ENCODE results near the gene PCGF1. TPM values are rescaled to one million over a fixed set of nuclear protein-coding genes. Genes with fewer than 3 reads are reported as not detected.
A peak's percentile ranks its signal among the peaks of the same experiment; 100 is the strongest.

PCGF1 gene
- total and polyA plus RNA-seq, 9 of the 15 experiments (the other 6 are each of a cell fraction or from before 2014, with no cell fraction given): 20.3 to 45.7 (median 29.3) TPM

DNA sequence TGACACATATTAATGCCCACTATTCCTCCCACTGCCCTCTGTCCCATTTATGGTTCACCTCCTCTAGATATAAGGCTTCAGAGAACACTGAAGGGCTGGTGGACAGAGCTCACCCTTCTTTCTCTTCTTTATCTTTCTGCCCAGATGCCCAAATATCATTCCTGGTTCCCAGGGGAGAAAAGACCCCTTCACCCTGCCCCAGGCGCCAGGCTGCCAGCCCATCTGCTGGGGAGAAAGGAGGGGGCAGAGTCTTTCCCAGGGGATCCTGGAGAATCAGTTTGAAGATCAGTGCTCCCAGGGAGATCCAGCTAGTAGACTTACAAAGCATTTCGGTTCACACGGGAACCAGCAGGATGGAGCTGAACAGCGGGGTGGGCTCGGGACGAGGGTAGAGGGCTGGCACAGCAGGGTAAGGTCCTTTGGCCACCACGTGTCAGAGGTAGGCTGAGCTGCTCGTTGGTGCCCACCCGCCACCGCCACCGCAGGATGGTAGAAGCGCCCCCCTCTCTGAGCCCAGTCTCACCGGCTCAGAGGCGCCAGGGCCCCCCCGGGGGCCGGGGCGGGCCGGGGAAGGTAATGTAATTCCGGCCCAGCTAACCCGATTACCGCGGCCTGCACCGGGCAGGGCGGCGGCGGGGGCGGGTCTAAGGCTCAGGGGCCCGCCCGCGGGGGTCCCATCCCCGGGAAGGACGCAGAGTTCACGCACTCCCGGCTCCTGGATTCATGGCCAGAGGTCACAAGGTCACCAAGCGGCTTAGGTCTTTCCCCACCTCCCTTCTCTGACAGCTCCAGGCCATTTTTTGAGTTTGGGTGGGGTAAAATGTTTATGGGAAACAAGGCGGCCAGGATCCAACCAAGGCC lies 5.5 kb upstream of the PCGF1 start:
- Histone ChIP-seq H3K36me3 (ENCODE audit: control insufficient read depth, insufficient read depth, low read length) (no peaks in the 10 kb centered on the region), H3K9me3 (replicated peaks; ENCODE audit: control insufficient read depth, insufficient read depth, low read depth, low read length) (no peaks in the 10 kb centered on the region), H3K27ac (ENCODE audit: extremely low read depth, low read depth, low read length) (no peak overlapping the region), H3K27me3 (ENCODE audit: control insufficient read depth in 2 of 2, insufficient read depth in 2 of 2, low read length in 2 of 2) (no peaks in the 10 kb centered on the region), H3K79me2 (ENCODE audit: control insufficient read depth, insufficient read depth, low read length) (no peaks in the 10 kb centered on the region), H2AFZ (ENCODE audit: low read depth, low read length) (no peak overlapping the region), H3K4me2 (ENCODE audit: insufficient read depth, low read length) (no peak overlapping the region), H4K20me1 (replicated peaks; ENCODE audit: control insufficient read depth, insufficient read depth, low read length) (no peaks in the 10 kb centered on the region), H3K9ac (ENCODE audit: insufficient read depth in 1 of 2, low read depth in 2 of 2, low read length in 2 of 2) (0 out of 4 replicates have a peak overlapping the region, but pooled peaks of 1 of the 2 experiments have one; percentile 15), H3K9me1 (ENCODE audit: control insufficient read depth, insufficient read depth, low read length) (no peaks in the 10 kb centered on the region), H3K4me1 (replicated peaks in 1 of 2; ENCODE audit: control insufficient read depth in 2 of 2, insufficient read depth in 2 of 2, low read length in 2 of 2) (peaks cover 17 to 32% of the 10 kb centered on the region in 2 experiments; a peak in 4 of 5 replicates), H3K4me3 (no peak overlapping the region)
- in situ Hi-C loops (cut with MboI) (no loop called here), intact Hi-C loops (cut with micrococcal nuclease) (no loop called here)
- no peak for ATAC-seq
- no TSS peak for BruUV-seq (replicated peaks)
- POLR2A ChIA-PET: interaction anchor here (0.6 to 0.9 kb wide), 2 partner anchors 17 to 105 kb away, joined by 3 to 5 read pairs; partner anchors contain the start of genes AUP1 and HTRA2
- DNase-seq (ENCODE audit: extremely low read depth in 1 of 4, low spot score in 3 of 4): no peak
- CTCF ChIA-PET (ENCODE audit: low intra/inter-chr PET ratio): no interaction called here
- no peak for FAIRE-seq
- TF ChIP-seq, protein P1, sequence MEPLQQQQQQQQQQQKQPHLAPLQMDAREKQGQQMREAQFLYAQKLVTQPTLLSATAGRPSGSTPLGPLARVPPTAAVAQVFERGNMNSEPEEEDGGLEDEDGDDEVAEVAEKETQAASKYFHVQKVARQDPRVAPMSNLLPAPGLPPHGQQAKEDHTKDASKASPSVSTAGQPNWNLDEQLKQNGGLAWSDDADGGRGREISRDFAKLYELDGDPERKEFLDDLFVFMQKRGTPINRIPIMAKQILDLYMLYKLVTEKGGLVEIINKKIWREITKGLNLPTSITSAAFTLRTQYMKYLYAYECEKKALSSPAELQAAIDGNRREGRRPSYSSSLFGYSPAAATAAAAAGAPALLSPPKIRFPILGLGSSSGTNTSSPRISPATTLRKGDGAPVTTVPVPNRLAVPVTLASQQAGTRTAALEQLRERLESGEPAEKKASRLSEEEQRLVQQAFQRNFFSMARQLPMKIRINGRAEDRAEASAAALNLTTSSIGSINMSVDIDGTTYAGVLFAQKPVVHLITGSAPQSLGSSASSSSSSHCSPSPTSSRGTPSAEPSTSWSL (CRISPR knock-in tag; IDR thresholded peaks at IDR 0.05; ENCODE audit: borderline replicate concordance): no peak
- TF ChIP-seq FUS (optimal IDR thresholded peaks at IDR 0.05; ENCODE audit: low read depth, low read length): no peak
- no peak for TF ChIP-seq FOXM1 (IDR thresholded peaks at IDR 0.05; ENCODE audit: low read depth)
- TF ChIP-seq FOXM1 (CRISPR knock-in tag; IDR thresholded peaks at IDR 0.05; ENCODE audit: low read depth): no peak
- TF ChIP-seq, protein P2, sequence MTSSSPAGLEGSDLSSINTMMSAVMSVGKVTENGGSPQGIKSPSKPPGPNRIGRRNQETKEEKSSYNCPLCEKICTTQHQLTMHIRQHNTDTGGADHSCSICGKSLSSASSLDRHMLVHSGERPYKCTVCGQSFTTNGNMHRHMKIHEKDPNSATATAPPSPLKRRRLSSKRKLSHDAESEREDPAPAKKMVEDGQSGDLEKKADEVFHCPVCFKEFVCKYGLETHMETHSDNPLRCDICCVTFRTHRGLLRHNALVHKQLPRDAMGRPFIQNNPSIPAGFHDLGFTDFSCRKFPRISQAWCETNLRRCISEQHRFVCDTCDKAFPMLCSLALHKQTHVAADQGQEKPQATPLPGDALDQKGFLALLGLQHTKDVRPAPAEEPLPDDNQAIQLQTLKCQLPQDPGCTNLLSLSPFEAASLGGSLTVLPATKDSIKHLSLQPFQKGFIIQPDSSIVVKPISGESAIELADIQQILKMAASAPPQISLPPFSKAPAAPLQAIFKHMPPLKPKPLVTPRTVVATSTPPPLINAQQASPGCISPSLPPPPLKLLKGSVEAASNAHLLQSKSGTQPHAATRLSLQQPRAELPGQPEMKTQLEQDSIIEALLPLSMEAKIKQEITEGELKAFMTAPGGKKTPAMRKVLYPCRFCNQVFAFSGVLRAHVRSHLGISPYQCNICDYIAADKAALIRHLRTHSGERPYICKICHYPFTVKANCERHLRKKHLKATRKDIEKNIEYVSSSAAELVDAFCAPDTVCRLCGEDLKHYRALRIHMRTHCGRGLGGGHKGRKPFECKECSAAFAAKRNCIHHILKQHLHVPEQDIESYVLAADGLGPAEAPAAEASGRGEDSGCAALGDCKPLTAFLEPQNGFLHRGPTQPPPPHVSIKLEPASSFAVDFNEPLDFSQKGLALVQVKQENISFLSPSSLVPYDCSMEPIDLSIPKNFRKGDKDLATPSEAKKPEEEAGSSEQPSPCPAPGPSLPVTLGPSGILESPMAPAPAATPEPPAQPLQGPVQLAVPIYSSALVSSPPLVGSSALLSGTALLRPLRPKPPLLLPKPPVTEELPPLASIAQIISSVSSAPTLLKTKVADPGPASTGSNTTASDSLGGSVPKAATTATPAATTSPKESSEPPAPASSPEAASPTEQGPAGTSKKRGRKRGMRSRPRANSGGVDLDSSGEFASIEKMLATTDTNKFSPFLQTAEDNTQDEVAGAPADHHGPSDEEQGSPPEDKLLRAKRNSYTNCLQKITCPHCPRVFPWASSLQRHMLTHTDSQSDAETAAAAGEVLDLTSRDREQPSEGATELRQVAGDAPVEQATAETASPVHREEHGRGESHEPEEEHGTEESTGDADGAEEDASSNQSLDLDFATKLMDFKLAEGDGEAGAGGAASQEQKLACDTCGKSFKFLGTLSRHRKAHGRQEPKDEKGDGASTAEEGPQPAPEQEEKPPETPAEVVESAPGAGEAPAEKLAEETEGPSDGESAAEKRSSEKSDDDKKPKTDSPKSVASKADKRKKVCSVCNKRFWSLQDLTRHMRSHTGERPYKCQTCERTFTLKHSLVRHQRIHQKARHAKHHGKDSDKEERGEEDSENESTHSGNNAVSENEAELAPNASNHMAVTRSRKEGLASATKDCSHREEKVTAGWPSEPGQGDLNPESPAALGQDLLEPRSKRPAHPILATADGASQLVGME (CRISPR knock-in tag; IDR thresholded peaks at IDR 0.05): no peak
- no peak for TF ChIP-seq RBM15 (IDR thresholded peaks at IDR 0.05; ENCODE audit: insufficient read depth, low read length)
- no peak for TF ChIP-seq ZNF347 (CRISPR knock-in tag; IDR thresholded peaks at IDR 0.05; ENCODE audit: low read depth)
- TF ChIP-seq, protein P3, sequence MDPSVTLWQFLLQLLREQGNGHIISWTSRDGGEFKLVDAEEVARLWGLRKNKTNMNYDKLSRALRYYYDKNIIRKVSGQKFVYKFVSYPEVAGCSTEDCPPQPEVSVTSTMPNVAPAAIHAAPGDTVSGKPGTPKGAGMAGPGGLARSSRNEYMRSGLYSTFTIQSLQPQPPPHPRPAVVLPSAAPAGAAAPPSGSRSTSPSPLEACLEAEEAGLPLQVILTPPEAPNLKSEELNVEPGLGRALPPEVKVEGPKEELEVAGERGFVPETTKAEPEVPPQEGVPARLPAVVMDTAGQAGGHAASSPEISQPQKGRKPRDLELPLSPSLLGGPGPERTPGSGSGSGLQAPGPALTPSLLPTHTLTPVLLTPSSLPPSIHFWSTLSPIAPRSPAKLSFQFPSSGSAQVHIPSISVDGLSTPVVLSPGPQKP (CRISPR knock-in tag; IDR thresholded peaks at IDR 0.05): no peak
- TF ChIP-seq ILF3 (IDR thresholded peaks at IDR 0.05; ENCODE audit: borderline replicate concordance): no peak
- no peak for TF ChIP-seq TEAD2 (tag; IDR thresholded peaks at IDR 0.05)
- TF ChIP-seq ZNF165 (CRISPR knock-in tag; IDR thresholded peaks at IDR 0.05; ENCODE audit: borderline replicate concordance): no peak
- 59% methylated on average over 17 of the region's 36 CpGs for WGBS (ENCODE audit: insufficient coverage, low coverage, missing lambda C conversion rate)

All from K562 (cell line).